CD4-positive, alpha-beta T cell treated with Interleukin-1 beta for 1 hour (primary cell): ENCODE measurements around the gene TRMO.
A peak's percentile ranks its signal among the peaks of the same experiment; 100 is the strongest.

Source experiments
- DNase-seq, 2 donors: peaks; one replicate each; pipeline ENCODE4 v3.0.0-alpha.2; 2020 to 2022

TRMO gene

DNA sequence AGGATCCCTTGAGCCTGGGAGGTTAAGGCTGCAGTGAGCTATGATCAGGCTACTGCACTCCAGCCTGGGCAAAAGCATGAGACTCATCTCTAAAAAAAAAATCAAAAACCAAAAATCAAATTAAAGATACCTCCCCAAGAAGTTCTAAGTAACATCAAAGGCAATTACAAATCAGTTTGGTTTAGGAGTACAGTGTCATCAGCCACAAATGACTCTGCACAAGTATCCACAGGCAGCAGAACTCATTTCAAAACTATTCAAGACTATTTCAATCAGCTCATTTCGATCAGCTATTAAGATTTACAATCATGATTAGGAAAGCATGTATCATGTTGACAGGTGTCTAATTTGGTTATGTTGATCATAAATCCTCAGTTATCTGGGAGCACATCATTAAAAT is 19.1 kb downstream of the TRMO start:
- DNase-seq: no peak

- peak; percentile 27 to 61 for DNase-seq
These were observed 21.3 kb downstream of the TRMO start for GRCh38 chr9:97900738-97901565.

GRCh38 chr9:97900103-97900737 is 22.1 kb downstream of the TRMO start:
- DNase-seq: no peak

DNA sequence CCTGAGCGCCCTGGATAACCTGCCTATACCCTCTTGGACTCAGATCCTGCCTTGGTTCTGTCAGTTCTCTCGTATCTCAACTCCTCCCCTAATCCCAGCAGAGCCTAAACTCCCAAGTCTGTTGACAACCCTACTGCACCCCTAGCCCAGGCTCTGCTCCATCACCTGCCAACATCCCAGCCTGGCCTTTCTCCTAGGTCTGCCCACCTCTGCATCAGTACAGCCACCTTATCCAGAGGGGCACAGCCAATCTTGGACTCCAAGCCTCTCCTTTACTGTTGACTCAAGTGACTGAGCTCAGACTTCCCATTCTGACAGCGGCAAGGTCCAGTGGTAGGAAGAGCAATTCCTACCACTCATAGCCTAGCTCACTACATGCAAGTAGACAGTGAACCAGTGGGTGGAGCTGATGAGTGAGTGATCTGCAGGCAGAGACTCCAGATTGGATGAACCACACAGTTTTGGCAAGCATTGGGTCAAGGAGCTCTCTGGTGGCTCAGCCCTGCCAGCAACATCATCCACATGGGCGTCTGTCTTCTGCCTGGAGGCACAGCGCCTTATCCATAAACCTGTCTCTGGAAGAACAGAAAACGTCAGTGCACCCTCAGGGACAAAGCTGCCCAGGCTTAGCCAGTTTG is 26.5 kb downstream of the TRMO start:
- DNase-seq: peak in 1 of 2 donors; percentile 22

DNA sequence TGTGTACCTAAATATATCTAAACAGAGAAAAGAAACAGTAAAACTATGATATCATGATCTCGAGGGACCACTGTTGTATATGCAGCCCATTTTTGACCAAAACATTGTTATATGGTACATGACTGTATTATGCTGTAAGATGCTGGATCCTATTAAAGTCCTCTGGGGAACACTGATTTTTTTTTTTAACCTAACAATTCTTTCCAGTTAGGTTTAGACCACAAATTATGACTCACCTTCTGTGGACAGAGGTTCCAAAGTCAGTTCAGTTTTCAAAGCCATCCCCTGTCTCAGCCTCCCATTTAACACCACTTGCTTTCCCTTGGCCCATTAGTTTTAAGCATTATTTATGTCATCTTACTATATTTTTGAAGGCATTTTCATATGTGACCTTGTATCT is 27.1 kb downstream of the TRMO start:
- no peak for DNase-seq

GRCh38 chr9:97892421-97892820 is 29.9 kb downstream of the TRMO start:
- no peak for DNase-seq

DNA sequence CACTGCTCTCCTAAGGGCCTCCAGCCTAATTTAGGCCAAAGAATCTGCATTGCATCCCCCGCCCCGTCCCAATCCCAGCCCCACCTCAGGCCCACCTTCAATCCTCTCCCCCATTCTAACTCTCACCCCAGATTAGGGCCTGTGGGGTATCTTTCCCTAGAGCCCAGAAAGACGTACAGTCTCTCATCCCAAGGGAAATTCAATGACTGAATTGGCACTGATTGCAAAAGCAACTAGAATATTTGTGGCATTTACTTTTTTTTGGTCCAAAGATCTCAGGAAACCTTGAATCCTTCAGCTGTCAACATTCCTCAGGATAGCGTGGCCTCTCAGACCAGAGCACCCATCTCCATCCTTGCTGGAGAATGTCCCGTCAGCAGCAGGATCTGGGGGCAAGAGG is 30.6 kb downstream of the TRMO start:
- no peak for DNase-seq

GRCh38 chr9:97889941-97890887 is 32.1 kb downstream of the TRMO start:
- DNase-seq: peak; percentile 47 to 69

DNA sequence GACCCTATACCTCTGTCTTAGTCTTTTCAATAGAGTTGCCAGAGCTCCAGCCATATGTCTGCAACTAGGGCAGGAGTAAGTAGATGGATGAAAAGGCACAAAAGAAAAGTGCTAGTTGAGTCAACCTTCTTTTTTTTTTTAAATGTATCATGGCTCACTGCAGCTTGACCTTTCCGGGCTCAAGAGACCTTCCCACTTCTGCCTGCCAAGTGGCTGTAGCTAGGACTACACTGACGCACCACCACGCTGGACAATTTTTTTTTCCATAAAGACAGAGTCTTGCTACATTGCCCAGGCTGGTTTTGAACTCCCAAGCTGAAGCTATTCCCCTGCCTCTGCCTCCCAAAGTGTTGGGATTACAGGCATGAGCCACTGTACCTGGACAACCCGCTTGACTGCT is 42.0 kb downstream of the TRMO start:
- DNase-seq: no peak

- no peak for DNase-seq
These were observed 46.2 kb downstream of the TRMO start for GRCh38 chr9:97876061-97876460.

DNA sequence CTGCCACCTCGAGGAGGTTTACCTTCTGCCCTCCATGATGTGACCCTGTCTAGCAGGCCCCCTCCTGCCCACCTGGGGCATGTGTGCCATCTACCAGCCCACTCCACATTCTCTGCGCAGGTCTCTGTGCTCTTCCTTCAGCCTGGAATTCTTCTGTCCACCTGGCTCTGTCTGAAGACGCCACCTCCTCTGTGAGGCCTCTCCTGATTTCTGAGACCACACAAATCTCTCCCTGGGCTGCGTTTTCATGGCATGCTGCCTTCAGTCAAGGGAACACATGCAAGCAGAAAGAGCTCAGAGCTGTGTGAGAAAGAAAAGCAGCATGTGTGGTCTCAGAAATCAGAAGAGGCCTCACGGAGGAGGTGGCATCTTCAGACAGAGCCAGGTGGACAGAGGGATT is 47.2 kb downstream of the TRMO start:
- no peak for DNase-seq

DNA sequence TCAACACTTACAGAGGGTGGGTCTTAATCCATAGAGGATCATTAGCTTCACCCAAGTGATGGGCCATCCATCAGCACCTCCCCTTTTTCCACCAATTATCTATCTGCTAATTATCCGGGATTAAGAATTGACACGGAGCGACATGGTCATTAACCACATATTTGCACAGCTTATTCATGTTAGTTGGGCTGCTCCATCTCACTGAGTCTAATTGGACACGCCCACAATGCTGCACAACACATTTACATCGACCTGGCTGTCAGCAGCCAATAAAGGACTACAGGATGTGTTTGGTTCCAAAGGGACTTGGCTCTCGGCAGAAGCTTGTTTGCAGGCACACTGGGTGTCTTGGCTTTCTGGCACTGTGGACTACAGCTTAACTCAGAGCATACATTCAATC is 47.7 kb downstream of the TRMO start:
- DNase-seq: no peak

- no peak for DNase-seq
These were observed 48.4 kb downstream of the TRMO start for GRCh38 chr9:97873882-97874281.

DNA sequence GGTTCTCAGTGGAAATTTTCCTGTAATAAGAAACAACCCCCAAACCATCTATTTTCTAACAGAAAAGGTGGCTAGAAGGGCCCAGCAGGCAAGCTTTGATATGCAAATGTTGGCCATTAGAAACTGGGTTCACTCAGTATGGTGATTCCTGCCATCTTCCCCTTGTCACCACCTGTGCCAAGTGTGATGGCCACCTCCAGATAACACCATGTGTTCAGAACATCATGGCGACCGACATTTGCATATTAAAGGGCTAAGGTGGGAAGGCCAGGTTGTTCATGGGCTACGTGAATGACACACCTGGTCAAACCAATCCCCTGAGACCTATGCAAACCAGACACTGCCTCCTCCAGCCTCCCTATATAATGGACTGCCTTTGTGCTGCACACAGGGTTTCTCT is 48.9 kb downstream of the TRMO start:
- no peak for DNase-seq

GRCh38 chr9:97868859-97869258 is 53.4 kb downstream of the TRMO start:
- no peak for DNase-seq

DNA sequence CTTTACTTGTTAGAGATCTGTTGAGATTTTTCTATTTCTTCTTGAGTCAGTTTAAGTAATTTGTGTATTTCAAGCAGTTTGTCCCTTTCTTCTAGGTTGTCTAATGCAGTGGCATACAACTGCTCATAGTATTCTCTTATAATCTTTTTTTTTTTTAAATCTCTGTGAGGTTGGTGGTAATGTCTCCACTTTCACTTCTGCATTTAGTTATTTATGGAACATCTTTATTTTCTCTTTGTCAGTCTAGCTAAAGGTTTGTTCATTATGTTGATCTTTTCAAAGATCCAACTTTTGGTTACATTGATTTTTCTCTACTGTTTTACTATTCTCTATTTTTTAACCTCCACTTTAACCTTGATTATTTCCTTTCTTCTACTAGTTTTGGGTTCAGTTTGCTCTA is 55.5 kb downstream of the TRMO start:
- DNase-seq: no peak

DNA sequence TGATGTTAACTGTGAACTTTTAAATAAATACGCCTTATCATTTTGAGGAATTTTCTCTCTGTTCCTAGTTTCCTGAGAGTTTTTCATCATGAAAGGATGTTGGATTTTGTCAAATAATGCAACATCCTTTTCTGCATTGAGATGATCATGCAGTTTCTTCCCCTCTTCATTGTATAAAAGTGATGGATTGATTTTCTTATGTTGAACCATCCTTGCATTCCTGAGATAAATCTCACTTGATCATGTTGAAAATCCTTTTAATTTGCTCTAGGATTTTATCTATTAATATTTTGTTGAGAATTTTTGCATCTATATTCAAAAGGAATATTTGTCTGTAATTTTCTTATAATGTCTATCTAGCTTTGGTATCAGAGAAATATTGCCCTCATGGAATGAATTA is 56.0 kb downstream of the TRMO start:
- DNase-seq: no peak

DNA sequence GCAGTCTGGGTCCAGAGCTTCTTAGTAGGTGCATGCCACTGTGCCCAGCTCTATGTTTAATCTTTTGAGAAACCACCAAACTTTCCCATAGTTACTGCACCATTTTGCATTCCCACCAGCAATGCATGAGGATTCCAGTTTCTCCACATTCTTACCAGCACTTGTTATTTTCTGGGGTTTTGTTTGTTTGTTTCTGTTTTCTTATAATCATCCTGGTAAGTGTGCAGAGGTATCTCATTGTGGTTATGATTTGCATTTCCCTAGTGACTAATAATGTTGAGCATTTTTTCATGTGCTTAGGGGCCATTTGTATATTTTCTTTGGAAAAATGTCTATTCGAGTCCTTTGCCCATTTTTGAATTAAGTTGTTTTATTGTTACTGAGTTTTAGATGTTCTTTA is 57.9 kb downstream of the TRMO start:
- no peak for DNase-seq

DNA sequence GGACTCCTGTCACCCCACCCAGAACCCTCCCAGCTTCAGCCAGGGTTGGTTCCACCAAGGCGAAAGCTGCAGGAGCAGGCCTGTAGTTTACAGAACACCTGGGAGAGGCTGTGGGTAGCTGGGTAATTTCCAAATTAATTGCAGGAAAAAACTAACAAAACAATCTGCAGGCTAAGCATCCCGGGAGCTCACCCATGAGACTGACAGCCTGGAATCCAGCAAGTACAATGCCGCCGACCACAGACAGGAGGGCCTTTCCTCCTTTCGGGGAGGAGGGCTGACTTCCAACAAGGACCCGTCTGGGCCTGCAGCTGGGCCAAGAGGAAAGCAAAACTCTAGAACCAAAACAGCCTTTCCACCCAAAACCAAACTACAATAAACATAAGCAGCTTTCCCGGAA is 59.0 kb downstream of the TRMO start:
- DNase-seq: no peak

DNA sequence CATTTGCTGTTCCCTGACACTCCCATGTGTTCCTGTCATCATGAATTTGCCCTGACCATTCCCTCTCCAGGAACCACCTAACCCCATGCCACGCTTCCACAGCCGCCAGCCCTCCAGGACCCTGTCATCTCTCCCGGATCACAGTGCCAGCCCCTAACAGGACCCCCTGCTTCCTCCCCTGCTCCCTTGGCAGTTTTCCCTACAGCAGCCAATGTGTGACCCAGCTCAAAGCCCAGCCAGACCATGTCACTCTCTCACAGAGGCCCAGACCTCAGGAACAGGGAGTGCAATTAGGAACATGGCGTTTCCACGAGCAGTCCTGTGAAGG is 61.2 kb downstream of the TRMO start:
- DNase-seq: no peak

DNA sequence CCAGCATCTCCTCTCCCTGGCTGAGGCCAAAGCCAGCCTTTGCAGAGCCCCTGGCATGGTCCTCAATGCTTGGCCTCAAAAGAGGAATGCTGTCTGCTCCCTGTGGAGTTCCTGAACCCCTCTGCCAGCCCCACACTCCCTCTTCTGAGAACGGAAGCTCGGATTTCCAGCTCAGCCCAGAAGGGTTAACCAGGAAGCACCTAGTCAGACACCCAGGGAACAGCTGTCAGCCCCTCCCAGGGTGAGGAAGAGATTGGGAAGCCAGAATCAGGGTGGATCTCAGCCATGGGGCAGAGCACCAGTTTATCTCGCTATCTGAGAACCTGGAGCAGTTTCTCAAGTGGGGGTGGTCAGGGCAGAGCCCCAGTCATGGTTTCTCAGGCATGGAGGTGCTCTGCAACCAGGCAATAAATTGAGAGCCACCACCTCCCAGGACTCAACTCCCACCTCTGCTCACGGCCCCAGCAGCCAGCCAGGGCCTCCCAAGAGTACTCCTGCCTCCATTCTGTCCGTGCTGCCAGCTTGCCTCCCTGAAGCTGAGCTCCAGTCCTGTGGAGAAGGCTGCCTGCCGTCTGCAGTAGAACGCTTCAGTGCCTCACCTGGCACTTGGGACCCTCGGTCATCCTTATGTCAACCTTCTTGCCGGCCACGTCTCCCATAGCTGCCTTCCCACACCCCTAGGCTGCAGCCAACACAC is 61.7 kb downstream of the TRMO start:
- DNase-seq: no peak

GRCh38 chr9:97859346-97859745 is 63.0 kb downstream of the TRMO start:
- no peak for DNase-seq

GRCh38 chr9:97858826-97859225 is 63.5 kb downstream of the TRMO start:
- no peak for DNase-seq
